Central memory CD4-positive, alpha-beta T cell (primary cell): ENCODE data around the gene BLVRB.
"Not testable (repeated sequence)": the region's sequence is repeated elsewhere in the genome, so short reads cannot be mapped to it uniquely, and the experiment has no call there.

Experiments
- DNase-seq: peaks from one replicate; pipeline ENCODE4 v3.0.0; 2022

BLVRB gene

DNA sequence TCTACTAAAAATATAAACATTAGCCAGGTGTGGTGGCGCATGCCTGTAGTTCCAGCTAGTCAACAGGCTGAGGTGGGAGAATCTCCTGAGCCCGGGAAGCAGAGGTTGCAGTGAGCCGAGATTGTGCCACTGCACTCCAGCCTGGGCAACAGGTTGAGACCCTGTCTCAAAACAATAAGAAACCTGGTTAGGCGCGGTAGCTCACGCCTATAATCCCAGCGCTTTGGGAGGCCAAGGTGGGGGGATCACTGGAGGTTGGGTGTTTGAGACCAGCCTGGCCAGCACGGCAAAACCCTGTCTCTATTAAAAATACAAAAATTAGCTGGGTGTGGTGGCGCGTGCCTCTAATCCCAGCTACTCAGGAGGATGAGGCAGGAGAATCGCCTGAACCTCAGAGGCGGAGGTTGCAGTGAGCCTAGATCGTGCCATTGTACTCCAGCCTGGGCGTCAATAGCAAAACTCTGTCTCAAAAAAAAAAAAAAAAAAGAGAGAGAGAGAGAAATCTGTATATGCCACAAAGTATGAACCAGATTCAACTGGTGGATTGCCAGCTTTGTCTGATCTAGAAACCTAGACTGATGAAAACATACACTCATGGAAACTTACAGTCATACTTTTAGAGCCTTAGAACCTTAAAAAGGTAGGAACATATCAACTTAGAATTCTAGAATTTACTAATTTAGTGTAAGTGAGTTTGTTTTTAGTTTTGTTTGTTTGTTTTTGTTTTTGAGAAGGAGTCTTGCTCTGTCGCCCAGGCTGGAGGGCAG, 10.5 kb upstream of the BLVRB start:
- not testable (repeated sequence) for DNase-seq

DNA sequence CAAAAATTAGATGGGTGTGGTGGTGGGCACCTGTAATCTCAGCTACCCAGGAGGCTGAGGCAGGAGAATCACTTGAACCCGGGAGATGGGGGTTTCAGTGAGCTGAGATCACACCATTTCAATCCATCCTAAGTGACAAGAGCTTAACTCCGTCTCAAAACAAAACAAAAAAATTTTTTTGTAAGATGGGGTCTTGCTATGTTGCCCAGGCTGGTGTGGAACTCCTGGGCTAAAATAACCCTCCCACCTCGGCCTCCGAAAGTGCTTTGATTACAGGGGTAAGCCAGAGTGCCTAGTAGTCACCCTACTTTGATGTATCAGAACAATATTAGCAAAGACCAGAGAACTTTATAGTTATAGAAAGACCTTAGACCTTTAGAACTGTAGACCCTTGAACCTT, 9.2 kb upstream of the BLVRB start:
- no peak for DNase-seq

DNA sequence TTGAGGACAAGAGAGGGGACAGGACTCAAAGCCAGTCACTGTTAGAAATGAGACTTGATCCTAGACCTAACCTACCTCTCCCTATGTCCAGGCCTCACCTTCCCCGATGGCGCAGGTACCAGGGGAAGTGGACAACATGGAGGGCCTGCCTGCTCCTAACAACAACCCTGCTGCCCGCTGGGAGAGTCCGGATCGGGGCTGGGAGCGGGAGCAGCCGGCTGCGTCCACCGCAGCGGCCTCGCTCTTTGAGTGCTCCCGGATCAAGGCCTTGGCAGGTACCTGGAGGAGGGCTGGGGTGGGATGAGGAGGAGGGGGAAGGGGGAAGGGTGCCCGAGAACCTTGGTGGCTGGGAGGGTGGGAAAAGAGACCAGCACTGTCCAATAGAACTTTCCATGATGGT, 7.0 kb upstream of the BLVRB start:
- DNase-seq: no peak

DNA sequence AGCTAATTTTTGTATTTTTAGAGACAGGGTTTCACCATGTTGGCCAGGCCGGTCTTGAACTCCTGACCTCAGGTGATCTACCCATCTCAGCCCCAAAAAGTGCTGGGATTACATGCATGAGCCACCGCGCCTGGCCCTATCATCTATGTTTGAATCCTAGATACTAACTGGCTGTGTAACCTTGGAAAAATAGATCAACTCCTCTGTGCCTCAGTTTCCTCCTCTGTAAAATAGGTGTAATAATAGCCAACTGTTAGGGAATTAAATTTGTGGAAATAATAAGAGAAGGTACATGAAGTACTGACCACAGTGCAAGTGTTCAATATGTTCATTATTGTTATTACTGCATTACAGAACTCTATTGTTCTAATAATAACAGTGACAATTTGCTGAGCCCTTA, 5.6 kb upstream of the BLVRB start:
- no peak for DNase-seq

DNA sequence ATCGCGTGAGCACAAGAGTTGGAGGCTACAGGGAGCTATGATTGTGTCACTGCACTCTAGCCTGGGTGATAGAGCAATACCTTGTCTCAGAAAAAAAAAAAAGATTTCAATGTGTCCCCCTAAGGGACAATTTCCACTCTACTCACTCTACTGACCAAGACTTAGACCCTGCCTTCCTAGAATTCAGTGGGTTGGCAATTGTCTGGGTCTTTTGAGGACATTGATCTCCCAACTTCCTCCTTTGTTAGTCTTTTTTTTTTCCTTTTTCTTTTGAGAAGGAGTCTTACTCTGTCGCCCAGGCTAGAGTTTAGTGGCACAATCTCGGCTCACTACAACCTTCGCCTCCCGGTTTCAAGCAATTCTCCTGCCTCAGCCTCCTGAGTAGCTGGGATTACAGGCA, 3.5 kb upstream of the BLVRB start:
- no peak for DNase-seq

DNA sequence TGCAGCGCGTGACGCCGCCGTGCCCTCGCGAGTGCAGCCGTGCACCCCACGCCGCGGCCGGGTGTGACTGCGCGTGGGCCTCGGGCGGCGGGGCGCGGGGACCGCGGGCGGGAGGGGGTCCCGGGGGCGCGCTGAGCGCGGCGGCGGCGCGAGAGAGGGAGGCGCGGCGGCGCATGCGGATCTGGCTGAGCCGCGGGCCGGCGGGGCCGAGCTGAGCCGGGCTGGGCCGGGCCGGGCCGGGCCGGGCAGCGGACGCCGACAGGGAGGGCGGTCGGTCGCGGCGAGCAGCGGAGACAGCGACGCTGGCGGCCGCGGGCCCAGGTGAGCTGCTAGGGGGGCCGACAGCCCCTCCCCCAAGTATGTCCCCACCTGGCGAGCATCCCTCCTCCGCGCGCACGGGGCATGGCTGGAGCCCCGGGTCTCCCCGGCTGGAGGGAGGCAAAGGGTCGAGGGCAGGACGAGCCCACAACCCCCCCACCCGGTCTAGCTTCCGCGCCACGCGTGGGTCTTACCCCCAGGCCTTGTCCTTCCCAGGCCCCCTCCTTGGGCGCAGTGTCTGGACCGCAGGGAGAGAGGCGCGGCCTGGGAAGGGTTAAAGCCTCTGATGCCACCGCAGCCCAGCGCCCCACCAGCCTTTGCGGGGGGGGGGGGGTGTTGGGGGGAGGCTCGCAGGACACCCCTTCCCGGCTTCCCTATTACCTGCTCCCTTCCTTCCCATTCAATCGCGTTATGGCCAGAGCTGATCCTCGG, 1.6 kb upstream of the BLVRB start, which contains the start of gene SPTBN4:
Gene SPTBN4, plus strand, starts transcription at position 17 of the 750 bp plus-strand sequence. CDS start 5,621 bp downstream, outside the sequence.
- no peak for DNase-seq

DNA sequence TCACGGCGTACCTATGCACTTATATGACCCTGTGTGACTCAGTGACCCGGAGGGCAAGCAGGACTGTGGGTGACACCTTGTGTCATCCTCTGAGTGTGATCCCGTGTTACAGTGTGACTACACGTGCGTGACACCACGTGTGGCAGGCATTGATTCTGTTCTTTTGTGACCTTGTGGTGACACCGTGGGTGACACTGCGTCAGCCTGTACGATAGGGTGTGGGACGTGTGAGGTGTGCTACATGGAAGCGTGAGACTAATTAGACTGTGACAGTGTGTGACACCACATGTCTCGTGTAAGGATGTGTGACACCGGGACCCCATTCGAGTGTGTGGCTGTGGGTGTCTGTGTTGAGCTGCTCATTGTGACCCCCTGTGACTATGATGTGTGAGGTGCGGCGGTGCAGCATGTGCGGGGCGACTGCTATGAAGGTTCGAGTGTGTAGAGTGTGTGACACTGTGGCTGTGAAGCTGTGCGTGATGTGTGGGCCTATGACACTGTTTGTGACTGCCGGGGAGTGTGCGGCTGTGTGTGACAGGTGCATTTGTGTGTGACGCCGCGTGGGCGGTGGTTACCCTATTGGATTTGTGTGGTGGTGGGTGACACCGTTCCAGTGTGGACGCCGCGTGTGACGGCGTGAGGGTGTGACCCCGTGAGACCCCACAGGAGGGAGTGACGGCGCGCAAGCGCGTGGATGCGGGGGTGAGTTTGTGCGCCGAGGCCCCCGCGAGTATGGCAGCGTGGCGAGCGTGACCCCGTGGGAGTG, 857 bp upstream of the BLVRB start:
- DNase-seq: no peak

DNA sequence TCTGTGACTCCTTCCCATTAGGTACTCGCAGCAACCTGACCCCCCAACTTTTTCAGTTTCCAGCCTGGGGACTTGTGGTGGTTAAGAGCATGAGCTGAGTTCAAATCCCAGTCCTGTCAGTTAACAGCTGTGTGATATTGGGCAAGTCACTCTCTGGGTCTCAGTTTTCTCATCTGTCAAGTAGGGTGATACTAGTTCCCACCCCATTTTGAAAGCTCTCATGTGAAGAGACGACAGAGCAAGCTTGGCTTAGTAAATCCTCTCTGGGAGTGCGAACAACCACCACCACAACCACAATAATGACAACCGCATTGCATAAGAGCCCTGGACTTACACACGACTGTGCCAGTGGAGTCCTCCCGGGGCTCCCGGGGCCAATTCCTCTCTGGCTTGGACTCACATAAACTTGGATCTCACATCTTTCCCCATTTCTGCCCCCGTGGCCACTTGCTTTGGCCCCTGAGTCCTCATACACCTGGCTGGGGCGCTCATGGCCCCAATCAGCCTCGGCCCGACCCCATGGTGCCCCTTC, 454 bp downstream of the BLVRB start:
- DNase-seq: peak; percentile 34

DNA sequence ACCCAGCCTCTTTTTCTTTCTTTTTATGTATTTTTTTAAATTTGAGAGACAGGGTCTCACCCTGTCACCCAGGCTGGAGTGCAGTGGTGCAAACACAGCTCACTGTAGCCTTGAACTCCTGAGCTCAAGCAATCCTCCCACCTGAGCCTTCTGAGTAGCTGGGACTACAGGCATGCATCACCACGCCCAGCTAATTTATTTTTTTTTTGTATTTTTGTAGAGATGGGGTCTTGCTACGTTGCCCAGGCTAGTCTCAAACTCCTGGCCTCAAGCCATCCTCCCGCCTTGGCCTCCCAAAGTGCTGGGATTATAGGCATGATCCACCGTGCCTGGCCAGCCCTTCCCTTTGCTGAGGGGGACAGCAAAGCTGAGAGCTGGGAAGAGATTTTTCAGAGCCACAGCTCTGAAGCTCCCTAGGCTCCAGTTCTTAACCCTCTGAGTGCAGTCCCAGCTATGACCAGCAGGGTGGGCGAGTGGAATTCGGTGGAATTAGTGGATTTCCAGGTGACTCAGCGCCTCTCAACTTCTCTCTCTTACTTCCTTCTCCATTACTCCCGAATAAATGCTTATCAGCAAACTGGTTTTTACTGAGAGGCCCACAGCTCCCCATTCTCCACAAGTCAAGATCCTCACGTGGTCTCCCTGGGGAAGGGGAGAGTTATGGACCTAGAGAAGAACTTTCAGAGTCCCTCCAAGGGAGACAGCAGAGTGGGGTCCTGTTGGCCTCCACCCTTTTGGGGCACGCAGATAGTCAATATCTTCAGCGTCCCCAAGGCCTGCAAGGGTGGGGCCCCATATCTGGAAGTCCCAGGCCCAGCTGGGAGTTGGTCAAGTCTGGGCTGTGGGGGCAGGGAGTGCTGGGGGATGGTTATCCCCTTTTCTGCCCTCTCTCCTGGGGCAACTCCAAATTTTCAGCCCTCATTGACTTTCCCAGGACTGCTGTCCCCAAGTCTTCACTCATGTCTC, 1.2 kb downstream of the BLVRB start:
- peak; percentile 49 for DNase-seq

DNA sequence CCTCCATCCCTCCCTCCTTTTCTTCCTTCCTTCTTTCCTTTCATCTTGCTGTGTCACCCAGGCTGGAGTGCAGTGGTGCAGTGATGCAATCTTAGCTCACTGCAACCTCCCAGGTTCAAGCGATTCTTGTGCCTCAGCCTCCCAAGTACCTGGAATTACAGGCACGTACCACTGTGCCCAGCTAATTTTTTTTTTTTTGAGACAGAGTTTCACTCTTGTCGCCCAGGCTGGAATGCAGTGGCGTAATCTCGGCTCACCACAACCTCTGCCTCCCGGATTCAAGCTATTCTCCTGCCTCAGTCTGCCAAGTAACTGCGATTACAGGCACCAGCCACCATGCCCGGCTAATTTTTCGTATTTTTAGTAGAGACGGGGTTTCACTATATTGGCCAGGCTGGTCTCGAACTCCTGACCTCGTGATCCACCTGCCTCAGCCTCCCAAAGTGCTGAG, 1.9 kb downstream of the BLVRB start:
- DNase-seq: not testable (repeated sequence)

DNA sequence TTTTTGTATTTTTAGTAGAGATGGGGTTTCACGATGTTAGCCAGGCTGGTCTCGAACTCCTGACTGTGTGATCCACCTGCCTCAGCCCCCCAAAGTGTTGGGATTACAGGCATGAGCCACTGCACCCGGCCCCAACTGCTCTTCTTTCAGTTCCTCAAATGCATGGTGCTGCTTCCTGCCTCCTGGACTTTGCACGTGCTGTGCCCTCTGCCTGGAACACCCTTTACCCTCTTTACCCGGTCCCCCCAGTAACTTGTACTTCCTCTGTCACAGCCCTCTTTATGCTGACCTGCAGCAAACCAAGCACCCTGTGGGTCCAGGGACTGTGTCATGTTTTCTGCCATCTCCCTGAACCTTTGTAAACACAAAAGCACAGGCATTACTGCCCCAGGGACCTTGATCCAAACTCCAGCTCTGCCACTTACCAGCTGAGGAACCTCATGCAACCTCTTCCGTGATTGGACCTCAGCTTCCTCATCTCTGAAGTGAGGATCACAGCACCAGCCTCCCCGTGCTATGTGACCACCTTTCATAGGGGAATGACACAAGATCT, 3.8 kb downstream of the BLVRB start:
- DNase-seq: no peak

DNA sequence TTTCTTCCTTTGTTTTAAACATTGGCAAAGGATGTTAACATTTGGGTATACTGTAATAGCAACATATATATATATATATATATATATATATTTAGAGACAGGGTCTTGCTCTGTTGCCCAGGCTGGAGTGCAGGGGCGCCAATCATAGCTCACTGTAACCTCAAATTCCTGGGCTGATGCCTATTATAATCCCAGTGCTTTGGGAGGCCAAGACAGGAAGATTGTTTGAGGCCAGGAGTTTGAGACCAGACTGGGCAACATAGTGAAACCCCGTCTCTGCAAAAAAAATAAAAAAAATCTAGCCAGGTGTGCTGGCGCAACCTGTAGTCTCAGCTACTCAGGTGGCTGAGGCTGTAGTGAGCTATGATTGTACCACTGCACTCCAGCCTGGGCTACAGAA, 5.4 kb downstream of the BLVRB start:
- no peak for DNase-seq

DNA sequence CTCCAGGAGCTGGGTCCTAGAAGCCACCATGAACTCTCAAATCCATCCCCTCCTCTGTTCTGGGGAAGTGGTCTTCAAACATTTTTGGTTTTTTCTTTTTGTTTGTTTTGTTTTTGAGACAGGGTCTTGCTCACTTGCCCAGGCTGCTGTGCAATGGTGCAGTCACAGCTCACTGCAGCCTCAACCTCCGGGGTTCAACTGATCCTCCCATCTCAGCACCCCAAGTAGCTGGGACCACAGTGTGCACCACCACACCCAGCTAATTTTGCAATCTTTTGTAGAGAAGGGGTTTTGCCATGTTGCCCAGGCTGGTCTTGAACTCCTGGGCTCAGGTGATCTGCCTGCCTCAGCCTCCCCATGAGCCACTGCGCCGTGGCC, 7.0 kb downstream of the BLVRB start:
- DNase-seq: no peak

DNA sequence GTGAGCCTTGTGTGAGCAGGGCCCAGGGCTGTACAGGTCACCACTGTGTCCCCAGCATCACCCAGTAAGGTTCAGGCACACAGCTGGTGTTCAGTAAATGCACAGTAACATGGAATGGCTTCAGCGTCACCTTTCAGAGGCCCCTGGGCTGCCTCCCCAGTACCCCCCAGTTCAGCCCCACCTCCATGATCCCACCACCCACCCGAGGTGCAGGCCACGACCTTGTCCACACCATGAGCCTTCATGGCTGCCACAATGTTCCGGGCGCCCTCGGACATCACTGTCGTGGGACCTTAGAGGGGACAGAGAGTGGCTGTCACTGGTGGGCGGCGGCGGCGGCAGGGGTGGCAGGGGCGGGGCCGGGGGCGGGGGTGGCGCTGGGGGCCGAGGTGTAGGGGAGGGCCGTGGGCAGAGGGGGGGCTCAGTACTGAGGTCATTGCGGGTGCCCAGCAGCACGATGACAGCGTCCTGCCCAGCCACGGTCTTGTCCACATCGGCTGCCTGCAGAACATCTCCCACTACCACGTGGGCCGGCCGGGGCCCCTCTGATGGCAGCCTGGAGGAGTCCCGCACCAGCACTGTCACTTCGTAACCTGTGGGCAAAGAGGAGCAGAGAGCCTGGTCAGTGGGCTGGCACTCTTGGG, 7.5 kb downstream of the BLVRB start:
- no peak for DNase-seq

DNA sequence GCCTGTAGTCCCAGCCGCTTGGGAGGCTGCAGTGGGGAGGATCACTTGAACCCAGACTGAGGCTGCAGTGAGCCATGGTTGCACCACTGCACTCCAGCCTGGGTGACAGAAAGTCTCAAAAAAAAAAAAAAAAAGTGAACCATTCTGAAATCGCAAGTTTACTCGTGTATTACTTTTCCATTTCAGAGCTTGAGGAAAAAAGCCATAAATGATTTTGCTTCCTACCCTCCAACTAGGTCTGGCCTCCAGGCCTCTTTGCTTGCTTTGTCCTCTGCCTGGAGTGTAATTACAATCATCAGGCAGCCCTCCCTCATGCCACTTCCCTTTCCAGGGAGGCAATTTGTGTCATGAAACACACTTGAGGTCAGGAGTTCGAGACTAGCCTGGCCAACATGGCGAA, 8.5 kb downstream of the BLVRB start:
- no peak for DNase-seq

DNA sequence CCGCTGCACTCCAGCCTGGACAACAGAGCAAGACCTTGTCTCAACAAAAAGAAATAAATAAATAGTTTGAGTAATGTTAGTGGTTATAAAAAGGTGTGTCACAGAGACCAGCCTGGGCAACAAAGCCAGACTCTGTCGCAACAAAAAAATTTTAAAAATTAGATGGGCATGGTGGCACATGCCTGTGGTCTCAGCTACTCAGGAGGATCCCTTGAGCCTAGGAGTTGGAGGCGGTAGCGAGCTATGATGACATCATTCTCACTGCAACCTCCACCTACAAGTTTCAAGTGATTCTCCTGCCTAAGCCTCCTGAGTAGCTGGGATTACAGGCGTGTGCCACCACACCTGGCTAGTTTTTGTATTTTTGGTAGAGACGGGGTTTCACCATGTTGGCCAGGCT, 11.6 kb downstream of the BLVRB start:
- DNase-seq: not testable (repeated sequence)

DNA sequence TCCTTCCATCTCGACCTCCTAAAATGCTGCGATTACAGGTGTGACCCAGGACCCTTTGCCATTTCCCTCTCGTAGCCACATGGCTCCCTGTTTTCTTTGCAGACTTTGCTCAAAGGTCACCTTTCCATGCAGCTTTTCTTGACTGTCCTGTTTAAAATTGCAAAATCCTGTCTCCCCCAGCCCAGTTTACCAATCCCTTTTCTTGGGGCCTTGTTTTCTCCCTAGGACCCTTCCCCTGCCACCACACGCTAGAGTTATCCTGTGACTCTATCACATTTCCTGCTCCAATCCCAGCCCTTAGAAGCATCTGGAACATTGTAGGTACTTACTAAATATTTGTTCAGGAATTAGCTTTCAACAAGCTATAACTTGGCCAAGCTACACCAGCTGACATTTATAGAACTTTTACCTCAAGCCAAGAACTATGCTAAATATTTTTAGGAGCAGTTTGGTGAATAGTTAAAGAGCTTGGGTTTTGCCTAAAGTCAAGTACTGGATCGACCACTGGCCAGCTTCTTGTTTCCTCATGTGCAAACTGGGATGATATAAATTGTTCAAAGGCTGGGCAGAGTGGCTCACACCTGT, 12.3 kb downstream of the BLVRB start:
- DNase-seq: no peak

DNA sequence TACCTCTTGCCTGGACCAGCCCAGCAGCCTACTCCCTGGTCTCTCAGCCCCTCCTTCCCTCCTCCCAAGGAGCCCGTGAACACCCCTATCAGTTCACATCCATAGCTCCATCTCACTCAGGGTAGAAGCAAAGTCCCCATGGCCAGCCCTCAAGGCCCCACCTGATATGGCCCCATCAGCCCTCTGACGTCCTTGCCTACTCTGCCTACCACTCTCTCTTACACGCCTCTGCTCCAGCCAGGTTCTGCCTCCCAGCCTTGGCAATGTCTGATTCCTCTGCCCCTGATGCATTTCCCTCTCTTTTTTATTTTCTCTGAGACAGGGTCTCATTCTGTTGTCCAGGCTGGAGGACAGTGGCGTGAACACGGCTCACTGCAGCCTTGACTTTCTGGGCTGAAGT, 13.5 kb downstream of the BLVRB start:
- no peak for DNase-seq

DNA sequence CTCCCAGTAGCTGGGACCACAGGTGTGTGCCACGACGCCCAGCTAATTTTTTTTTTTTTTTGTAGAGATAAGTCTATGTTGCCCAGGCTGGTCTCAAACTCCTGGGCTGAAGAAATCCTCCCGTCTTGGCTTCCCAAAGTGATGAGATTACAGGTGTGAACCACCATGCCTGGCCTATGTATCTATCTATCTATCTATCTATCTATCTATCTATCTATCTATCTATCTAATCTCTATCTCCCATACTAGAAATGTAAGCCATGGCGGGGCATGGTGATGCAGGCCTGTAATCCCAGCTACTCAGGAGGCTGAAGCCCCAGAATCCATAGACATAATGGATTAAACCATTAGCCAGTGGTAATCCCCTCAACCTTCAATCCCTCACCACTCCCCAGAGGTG, 14.9 kb downstream of the BLVRB start:
- DNase-seq: no peak

DNA sequence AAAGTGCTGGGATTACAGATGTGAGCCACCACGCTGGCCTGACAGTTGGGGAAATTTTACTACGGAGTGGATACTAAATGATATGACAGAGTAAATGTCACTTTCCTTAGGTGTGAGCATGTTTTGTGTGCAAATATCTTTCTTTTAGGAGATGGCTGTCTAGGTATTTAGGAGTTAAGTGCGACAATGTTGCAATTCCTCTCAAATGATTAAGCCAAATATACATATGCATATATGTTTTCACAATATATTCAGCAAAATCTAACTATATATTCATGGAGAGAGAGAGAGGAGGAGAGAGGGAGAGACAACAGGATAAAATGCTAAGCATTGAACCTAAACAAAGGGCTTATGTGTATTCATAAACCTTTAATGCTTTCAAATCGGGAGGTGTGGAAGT, 16.0 kb downstream of the BLVRB start:
- DNase-seq: no peak
